Retina (tissue), 1 donor: ENCODE data around the gene KLB.

ENCODE experiments used
- DNase-seq: peaks from one replicate; pipeline ENCODE4 v3.0.0-alpha.2; 2016

The KLB gene

DNA sequence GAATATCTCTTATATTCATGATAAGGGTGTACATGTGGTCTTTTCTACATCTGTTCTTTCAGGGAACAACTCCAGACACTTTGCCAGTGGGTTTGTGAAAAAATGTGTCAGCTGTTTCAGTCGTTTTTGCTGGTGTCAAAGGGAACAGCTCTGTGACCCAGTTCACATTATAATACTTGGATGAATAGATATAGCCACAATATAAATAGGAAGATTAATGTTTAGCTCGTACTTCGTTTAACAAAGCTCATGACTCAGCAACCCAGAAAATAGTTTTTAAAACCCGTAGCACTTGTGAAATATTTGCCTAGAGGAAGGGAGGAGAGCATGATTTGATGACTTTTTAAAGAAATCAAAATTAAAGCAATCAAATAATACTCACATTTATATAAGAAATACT, 60.0 kb downstream of the KLB start:
- DNase-seq: no peak

DNA sequence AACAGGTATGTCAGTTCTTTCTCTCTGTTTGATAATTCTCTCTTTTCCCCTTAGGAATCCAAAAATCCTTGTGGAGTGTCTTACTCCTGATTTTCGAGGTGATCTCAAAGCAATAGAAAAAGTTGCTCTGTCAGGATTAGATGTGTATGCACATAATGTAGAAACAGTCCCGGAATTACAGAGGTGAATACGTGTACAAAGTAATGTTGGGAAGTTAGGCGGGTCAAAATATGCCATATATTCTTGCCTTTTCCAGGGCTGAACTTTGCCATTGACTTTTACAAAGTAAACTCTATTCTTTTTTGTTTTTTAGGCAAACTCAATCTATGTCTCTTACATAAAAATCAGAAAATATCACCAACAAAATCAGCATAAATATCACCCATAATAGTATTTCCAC, 60.7 kb downstream of the KLB start:
- no peak for DNase-seq

DNA sequence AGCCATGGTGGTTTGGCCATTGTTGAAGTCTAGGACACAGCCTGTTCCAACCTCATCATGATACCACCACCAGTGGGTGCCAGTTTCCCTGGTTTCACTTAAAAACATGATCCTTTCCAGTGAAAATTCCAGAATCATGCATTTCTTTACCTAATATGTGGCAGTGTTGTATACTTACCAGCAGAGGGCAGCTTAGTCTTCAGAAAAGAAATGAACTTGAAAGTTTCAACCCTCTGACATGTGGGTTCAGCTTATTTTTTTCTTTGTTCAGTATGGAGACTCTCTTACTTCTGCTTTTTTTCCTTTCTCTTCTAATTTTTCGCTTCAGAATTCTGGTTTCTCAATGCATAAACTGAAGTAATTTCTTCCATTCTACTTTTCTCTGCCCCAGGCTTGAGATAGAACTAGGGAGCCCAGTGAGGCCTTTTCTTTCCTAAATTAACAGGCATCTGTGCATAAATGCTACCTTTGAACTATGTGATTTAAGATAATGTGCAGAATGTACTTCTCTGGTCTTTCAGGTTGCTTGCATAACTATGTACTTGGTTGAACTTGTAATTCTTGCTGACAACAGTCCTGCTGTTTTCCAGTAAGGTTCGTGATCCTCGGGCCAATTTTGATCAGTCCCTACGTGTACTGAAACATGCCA, 62.8 kb downstream of the KLB start:
- peak; percentile 60 for DNase-seq

DNA sequence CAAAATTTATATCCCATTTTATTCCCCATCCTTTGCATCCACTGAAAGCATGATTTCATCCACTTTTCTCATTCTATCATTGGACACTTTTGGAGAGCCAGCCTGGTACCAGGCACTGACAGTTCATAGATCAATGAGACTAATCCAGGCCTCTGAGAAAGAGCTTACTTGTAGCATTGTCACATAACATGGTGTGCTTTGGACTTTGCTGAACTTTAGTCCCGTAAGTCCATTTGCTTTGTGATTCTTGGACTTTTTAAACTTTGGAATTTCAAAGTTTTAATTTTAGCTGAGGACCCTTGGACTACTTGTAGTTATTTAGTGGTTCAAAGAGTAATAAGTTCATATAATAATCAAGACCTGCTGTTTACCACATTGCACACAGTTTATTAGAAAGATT, 63.7 kb downstream of the KLB start:
- no peak for DNase-seq

DNA sequence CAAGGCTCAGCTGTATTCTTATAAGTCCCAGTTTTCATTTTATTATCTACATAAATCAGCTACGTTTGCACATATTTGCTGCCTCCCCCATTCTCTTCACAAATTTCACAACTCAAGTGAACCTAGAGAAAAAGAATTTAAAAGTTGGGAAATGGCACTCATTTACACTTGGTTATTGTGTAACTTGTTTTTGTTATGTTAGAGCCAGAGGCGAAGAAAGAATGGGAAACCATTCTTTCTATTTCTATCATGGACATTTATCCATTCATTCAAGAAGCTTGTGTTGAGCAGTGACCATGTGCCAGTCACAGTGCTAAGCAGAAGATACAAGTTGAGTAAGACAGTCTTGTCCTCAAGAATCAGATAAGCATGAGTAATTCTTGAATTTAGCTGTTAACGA, 65.7 kb downstream of the KLB start:
- DNase-seq: no peak

DNA sequence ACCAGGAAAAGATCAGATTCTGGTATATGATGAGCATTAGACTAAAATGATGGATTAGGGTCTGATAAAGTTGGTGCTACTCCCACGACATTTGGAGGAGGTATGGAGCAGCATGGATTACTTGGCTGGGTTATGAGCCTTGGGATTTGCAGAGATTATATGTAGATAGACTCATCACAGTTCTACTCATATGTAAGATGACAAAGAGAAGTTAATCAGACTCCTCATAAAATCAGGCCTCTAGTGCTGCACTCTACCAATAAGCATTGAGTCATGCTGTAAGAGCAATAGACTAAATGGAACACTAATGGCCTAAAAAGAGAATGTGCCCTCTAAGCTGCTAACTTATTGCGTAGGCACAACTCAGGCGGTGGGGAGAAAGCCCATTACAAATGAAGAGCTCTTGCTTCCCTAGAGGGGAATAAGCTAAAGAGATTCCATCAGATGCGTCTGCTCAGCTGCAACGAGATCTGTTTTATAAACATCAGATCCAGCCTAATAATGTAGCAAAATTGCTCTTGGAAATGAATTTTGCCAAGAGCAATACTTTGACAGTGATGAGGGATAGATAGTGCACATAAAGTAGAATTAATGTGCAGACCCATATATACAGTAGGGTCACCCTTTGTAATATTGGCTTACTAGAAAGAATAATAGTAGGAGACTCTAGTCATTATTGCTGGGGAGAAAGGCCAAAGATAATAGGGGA, 69.6 kb downstream of the KLB start:
- DNase-seq: no peak

DNA sequence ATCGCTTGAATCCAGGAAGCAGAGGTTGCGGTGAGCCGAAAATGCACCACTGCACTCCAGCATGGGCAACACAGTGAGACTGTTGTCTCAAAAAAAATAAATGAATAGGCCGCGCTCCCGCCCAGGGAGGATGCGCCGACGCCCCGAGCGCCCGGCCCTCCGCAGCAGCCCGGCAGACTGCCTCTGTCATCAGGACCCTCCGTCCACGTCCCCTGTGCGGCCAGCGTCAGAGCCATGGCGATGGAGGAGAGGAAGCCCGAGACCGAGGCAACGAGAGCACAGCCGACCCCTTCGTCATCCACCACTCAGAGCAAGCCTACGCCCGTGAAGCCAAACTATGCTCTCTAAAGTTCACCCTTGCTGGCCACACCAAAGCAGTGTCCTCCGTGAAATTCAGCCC, 73.5 kb downstream of the KLB start:
- DNase-seq: no peak

DNA sequence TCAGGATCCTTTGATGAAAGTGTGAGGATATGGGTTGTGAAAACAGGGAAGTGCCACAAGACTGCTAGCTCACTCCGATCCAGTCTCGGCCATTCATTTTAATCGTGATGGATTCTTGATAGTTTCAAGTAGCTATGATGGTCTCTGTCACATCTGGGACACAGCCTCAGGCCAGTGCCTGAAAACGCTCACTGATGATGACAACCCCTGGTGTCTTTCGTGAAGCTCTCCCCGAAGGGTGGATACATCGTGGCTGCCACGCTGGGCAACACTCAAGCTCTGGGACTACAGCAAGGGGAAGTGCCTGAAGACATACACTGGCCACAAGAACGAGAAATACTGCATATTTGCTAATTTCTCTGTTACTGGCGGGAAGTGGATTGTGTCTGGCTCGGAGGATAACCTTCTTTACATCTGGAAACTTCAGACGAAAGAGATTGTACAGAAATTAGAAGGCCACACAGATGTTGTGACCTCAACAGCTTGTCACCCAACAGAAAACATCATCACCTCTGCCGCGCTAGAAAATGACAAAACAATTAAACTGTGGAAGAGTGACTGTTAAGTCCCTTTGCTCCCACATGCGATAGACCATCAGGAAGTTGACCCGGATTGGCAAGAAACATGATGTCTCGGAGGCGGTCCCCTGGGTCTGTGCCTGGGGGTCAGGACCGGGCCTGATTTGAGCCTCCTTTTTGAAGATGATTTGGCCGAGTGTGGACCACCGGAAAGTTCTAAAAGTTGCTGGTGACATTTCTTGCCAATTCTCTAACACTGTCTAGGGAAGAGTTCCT, 74.4 kb downstream of the KLB start:
- no peak for DNase-seq

DNA sequence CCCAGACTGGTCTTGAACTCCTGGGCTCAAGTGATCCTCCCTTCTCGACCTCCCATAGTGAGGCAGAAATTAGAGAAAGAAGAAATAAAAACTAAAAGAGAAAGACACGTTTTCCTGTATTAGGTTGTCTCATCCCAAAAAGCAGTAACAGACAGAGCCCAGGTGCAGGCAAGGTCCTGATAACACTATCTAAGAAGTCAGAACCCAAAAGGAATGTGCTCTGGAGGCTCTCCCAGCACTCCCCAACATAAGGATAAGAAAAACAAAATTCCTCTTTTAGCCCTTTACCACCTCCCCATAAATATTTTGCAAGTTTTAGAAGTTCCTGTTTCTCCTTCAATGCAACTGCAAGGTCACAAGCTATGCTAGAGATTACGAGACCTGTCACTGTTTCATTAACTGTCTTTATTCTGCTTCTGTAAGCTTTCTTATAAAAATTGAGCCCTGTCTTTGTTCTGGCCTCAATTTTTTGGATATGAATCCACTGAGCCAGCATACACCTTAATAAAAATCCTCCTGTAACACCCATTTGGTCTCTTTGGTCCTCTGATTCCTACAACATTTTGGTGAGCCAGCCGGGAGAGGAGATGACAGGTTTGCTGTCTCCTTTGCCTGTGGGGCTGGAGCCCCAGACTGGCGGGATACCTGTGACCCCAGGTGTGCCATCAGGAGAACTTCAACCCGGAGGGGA, 78.0 kb downstream of the KLB start:
- no peak for DNase-seq

DNA sequence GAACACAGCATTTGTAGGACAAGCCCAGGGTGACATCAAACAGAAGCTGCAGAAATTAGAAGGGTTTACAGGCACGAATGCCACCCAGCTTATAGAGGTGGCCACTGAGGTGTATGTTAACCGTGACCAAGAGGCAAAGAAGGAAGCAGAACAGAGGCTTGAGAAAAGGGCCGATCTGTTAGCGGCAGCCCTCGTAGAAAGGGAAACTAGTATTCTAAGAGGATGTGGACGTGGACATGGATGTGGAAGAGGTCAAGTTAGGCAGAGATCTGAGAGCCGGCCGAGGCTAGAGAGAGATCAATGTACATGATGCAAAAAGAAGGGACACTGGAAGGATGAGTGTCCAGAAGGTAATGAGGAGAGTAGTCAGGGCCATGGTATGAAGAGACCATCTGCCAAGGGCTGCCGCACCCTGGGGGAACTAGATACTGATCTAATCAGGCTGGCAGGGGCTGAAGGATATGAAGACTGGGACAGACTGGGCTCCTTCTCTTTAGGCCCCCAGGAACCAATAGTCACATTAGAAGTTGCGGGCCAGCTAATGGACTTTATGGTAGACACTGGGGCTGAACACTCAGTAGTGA, 79.6 kb downstream of the KLB start:
- DNase-seq: no peak

DNA sequence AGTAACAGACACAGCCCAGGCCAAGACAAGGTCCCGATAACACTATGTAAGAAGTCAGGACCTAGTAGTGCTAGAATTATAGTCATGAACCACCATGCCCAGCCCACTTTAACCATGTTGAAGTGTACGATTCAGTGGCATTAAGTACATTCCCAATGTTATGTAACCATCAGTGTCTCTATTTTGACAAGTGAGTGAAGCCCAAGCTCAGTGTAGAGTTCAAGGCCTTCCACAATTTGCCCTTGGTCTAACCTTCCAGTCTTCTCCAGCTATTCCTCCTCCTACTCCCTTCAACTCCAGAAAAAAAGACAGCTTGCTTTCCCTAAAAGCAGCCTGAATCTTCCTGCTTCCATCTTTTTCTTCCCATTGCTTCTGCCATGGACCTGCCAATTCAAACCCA, 83.6 kb downstream of the KLB start:
- DNase-seq: no peak

DNA sequence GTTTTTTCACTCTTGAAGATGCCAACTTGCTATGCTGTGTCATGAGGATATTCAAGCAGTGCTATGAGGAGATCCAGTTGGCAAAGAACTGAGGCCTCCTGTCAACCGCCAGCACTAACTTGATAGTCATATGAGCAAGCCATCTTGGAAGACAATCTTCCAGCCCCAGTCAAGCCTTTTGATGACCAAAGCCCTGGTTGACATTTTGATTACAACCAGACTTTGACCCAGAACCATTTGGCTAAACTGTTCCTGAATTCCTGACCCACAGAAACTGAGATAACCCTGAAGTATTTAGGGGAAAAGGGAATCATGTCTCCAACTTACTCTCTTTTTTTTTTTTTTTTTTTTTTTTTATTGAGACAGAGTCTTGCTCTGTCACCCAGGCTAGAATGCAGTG, 87.6 kb downstream of the KLB start:
- no peak for DNase-seq

DNA sequence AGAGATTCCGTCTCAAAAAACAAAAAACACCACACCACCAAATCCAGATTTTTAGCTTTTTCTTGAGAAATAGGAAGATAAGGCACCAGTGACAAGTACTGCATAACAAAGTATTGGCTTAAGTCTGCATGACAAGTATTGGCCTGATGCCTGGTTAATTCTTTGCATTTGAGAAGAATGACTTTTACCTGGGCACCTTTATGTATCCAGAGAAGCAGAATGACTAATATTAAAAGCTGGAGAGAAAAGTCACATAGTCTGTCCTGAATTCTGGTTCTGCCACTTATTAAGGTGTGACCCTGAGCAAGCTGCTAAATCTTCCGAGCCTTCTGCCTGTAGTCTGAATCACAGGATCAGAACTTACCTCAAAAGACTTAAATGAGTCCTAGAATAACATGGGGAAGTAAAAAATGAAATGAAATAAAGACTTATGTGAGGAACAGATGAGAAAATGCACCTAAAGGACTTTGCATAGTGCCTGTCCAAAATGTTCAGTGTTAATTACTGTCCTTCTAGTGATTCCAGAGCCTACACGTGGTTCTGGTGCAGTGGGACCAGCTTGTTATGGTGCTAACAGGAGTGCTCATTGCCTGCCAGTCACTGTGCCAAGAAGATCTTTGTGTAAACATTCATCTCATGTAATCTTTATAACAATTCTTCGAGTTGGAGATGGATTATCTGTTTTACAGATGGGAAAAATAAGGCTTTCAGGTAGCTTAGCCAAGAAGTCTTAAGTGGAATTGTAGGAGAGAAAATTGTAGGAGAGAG, 88.9 kb downstream of the KLB start:
- DNase-seq: no peak

DNA sequence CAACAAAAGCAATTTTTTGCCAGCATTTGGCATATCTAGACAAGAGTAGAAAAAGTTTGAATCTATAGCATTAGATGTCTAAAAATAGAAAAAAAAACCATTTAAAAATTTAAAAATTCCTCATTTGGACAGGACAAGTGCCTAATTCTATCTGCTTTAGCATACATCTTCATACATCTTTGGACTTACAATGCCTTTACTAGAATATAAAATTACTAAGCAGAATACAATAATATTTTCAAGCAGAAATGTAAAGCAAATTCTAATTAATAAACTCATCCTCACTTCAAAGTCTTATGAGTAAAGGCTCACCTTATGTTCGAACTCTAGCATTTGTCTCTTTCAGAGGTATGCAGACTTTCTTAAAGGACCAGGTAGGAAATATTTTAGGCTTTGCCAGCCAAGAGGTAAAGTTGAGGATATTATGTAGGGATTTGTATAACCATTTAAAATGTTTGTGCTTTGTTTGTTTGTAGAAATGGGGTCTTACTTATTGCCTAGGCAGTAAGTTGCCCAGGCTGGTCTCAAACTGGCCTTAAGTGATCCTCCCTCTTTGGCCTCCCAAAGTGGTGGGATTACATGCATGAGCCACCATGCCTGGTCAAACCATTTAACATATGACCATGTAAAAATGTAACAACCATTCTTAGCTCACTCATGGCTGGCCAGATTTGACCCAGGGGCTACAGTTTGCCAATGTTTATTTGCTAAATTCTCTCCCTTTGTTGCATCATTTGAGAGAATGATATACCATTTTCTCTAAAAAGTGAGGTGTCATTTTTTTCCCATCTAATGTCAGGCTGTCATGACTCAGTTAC, 91.4 kb downstream of the KLB start:
- DNase-seq: no peak

DNA sequence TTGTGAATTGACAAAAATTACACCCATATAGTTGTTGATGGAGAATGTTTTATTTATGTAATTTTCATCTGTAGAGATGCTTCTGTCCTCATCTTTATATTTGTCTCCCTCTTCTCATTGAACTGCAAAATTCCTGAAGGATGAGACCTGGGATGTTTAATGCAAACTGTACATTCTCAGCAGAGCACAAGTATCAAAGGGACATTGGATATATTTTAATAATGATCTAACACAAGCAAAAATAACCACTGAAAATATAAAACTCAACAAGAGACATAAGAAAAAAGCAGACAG, 91.9 kb downstream of the KLB start:
- no peak for DNase-seq
